GM10847 (cell line): Measurements from ENCODE around the gene PDGFRA.

Experiments used
- POLR2A ChIP-seq: IDR thresholded peaks from 2 replicates; pipeline ENCODE4 v1.6.1; 2011; ENCODE audit not compliant: insufficient read length; ENCODE audit errors: extremely low read depth

Gene PDGFRA

GRCh38 chr4:54337009-54337408, 107.9 kb downstream of the PDGFRA start:
- no peak for TF ChIP-seq POLR2A
